Measurements from ENCODE around the gene TPPP. TPM values are rescaled to one million over a fixed set of nuclear protein-coding genes. Genes with fewer than 3 reads are reported as not detected.
A peak's percentile ranks its signal among the peaks of the same experiment; 100 is the strongest.
"Not testable (repeated sequence)": the region's sequence is repeated elsewhere in the genome, so short reads cannot be mapped to it uniquely, and the experiment has no call there.

Gene TPPP
- total RNA-seq, 2 experiments from 2014 or later: 0.10 to 0.15 TPM

- H3K36me3 Mint-ChIP-seq (ENCODE audit: low read depth); H3K9me3 Mint-ChIP-seq; CTCF ChIA-PET; H3K4me1 Mint-ChIP-seq; H3K4me3 Mint-ChIP-seq; POLR2A ChIA-PET; H3K27ac Mint-ChIP-seq; DNase-seq: not testable (repeated sequence)
- peaks cover 11% of the 10 kb centered on the region for H3K27me3 Mint-ChIP-seq
Observed at GRCh38 chr5:713686-714085, 20.5 kb upstream of the TPPP start.

GRCh38 chr5:708848-709517 is 15.8 kb upstream of the TPPP start:
- POLR2A ChIA-PET; H3K27ac Mint-ChIP-seq; CTCF ChIA-PET; H3K4me1 Mint-ChIP-seq; H3K9me3 Mint-ChIP-seq; H3K36me3 Mint-ChIP-seq (ENCODE audit: low read depth); H3K27me3 Mint-ChIP-seq; H3K4me3 Mint-ChIP-seq; DNase-seq: not testable (repeated sequence)

- H3K4me1 Mint-ChIP-seq, H3K9me3 Mint-ChIP-seq: not testable (repeated sequence)
Observed at GRCh38 chr5:708374-708773, 15.2 kb upstream of the TPPP start.

GRCh38 chr5:706127-706526 is 13.0 kb upstream of the TPPP start:
- POLR2A ChIA-PET; H3K36me3 Mint-ChIP-seq (ENCODE audit: low read depth); H3K9me3 Mint-ChIP-seq; CTCF ChIA-PET; DNase-seq; H3K4me3 Mint-ChIP-seq; H3K4me1 Mint-ChIP-seq; H3K27ac Mint-ChIP-seq: not testable (repeated sequence)
- peaks cover 11% of the 10 kb centered on the region for H3K27me3 Mint-ChIP-seq

More at GRCh38 chr5:708374-708773, 15.2 kb upstream of the TPPP start:
- H3K4me3 Mint-ChIP-seq; H3K27me3 Mint-ChIP-seq; DNase-seq; POLR2A ChIA-PET; H3K36me3 Mint-ChIP-seq (ENCODE audit: low read depth); H3K27ac Mint-ChIP-seq; CTCF ChIA-PET: not testable (repeated sequence)

GRCh38 chr5:696753-697702 is 3.9 kb upstream of the TPPP start:
- CTCF ChIA-PET; DNase-seq; H3K36me3 Mint-ChIP-seq (ENCODE audit: low read depth); H3K4me3 Mint-ChIP-seq; POLR2A ChIA-PET; H3K9me3 Mint-ChIP-seq; H3K4me1 Mint-ChIP-seq; H3K27ac Mint-ChIP-seq: not testable (repeated sequence)
- peaks cover 22% of the 10 kb centered on the region for H3K27me3 Mint-ChIP-seq

- H3K4me1 Mint-ChIP-seq; POLR2A ChIA-PET; H3K9me3 Mint-ChIP-seq; CTCF ChIA-PET; H3K4me3 Mint-ChIP-seq; H3K27ac Mint-ChIP-seq; DNase-seq; H3K36me3 Mint-ChIP-seq (ENCODE audit: low read depth): not testable (repeated sequence)
- peaks cover 19% of the 10 kb centered on the region for H3K27me3 Mint-ChIP-seq
Observed at GRCh38 chr5:696191-696590, 3.0 kb upstream of the TPPP start.

- H3K27me3 Mint-ChIP-seq: peaks cover 19% of the 10 kb centered on the region
- H3K4me1 Mint-ChIP-seq; H3K9me3 Mint-ChIP-seq; CTCF ChIA-PET; H3K36me3 Mint-ChIP-seq (ENCODE audit: low read depth); DNase-seq; H3K27ac Mint-ChIP-seq; POLR2A ChIA-PET; H3K4me3 Mint-ChIP-seq: not testable (repeated sequence)
Observed at GRCh38 chr5:695475-695874, 2.3 kb upstream of the TPPP start.

GRCh38 chr5:694042-694431 is 885 bp upstream of the TPPP start:
- POLR2A ChIA-PET; H3K4me1 Mint-ChIP-seq; H3K27ac Mint-ChIP-seq; CTCF ChIA-PET; H3K4me3 Mint-ChIP-seq; H3K9me3 Mint-ChIP-seq; H3K36me3 Mint-ChIP-seq (ENCODE audit: low read depth): not testable (repeated sequence)
- peak; percentile 15 for DNase-seq
- peaks cover 12% of the 10 kb centered on the region for H3K27me3 Mint-ChIP-seq

GRCh38 chr5:692529-693041 is 567 bp downstream of the TPPP start:
- H3K36me3 Mint-ChIP-seq (ENCODE audit: low read depth); CTCF ChIA-PET; POLR2A ChIA-PET; H3K27ac Mint-ChIP-seq; H3K9me3 Mint-ChIP-seq; H3K4me1 Mint-ChIP-seq; H3K27me3 Mint-ChIP-seq; H3K4me3 Mint-ChIP-seq: not testable (repeated sequence)
- DNase-seq: peak; percentile 15

GRCh38 chr5:691817-692528 is 1.2 kb downstream of the TPPP start:
- ChIA-PET CTCF (no interaction called here), POLR2A (no interaction called here)
- H3K36me3 Mint-ChIP-seq (ENCODE audit: low read depth): no peaks in the 10 kb centered on the region
- DNase-seq: no peak
- H3K4me1 Mint-ChIP-seq: no peaks in the 10 kb centered on the region
- H3K27me3 Mint-ChIP-seq: no peaks in the 10 kb centered on the region
- no peak overlapping the region for H3K27ac Mint-ChIP-seq
- no peaks in the 10 kb centered on the region for H3K9me3 Mint-ChIP-seq
- no peak overlapping the region for H3K4me3 Mint-ChIP-seq

GRCh38 chr5:691049-691448 is 2.1 kb downstream of the TPPP start:
- H3K27ac Mint-ChIP-seq; DNase-seq; H3K27me3 Mint-ChIP-seq; CTCF ChIA-PET; POLR2A ChIA-PET; H3K4me1 Mint-ChIP-seq; H3K9me3 Mint-ChIP-seq; H3K4me3 Mint-ChIP-seq; H3K36me3 Mint-ChIP-seq (ENCODE audit: low read depth): not testable (repeated sequence)

- CTCF ChIA-PET; H3K27ac Mint-ChIP-seq; H3K27me3 Mint-ChIP-seq; POLR2A ChIA-PET; H3K4me3 Mint-ChIP-seq; H3K36me3 Mint-ChIP-seq (ENCODE audit: low read depth); H3K4me1 Mint-ChIP-seq; H3K9me3 Mint-ChIP-seq; DNase-seq: not testable (repeated sequence)
Observed at GRCh38 chr5:690293-690692, 2.9 kb downstream of the TPPP start.

GRCh38 chr5:688348-689010 is 4.7 kb downstream of the TPPP start:
- H3K4me3 Mint-ChIP-seq; H3K27ac Mint-ChIP-seq; H3K9me3 Mint-ChIP-seq; H3K27me3 Mint-ChIP-seq; CTCF ChIA-PET; H3K4me1 Mint-ChIP-seq; H3K36me3 Mint-ChIP-seq (ENCODE audit: low read depth); POLR2A ChIA-PET: not testable (repeated sequence)
- peak; percentile 9 for DNase-seq

Measured in activated CD4-positive, alpha-beta memory T cell treated with anti-CD3 and anti-CD28 coated beads, Interleukin-2, amount 10 ng/mL, durations not matched to agents 7 days and 5 days (primary cell).